ENCODE results near the gene B4GALT5.
A peak's percentile ranks its signal among the peaks of the same experiment; 100 is the strongest.

The B4GALT5 gene

GRCh38 chr20:49698477-49698876 is 15.2 kb downstream of the B4GALT5 start:
- DNase-seq (ENCODE audit: low spot score), result no peak
- Histone ChIP-seq H3K27ac (no peak overlapping the region), H3K4me3 (no peak overlapping the region)
- TF ChIP-seq CTCF (IDR thresholded peaks at IDR 0.05), result no peak

DNA sequence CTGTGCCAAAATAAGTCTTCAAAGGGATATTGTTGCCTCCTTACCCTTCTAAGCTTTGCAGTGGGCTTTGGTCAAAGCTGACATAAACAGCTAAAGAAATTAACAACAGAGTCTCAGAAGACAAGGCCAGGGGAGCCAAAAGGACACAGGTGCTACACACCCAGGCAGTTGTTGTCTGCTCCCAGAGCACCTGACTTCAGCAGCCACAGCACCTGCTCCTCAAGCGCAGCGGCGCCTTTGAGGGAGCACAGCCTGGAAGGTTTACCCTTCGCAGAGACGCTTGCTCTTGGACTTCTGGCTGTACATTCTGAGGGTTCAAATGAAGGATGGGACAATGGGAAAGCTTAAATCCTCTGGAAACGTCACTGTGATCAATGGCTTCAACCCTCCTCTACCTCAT is 16.6 kb downstream of the B4GALT5 start:
- peak; percentile 35 for DNase-seq (ENCODE audit: low spot score)
- no peak for TF ChIP-seq CTCF (IDR thresholded peaks at IDR 0.05)
- Histone ChIP-seq H3K27ac (no peak overlapping the region), H3K4me3 (no peak overlapping the region)

DNA sequence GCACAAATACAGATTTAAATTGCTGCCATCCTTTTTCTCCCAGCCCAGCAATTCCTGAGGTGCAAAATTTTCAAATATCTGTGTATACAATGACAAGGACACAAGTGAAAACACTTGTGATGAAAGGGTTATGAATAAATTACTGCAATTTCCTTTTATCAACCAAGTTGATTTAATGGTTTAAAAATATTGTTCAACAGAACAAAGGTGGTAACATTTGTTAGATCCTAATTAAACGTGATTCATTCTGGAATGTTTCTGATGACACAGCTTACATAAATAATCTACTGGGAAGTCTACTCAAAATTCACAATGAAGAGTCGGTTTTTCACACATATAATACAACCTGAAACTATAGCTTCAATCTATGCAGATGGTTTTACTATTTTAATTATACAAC is 17.1 kb downstream of the B4GALT5 start:
- H3K27ac ChIP-seq, result no peak overlapping the region
- TF ChIP-seq CTCF (IDR thresholded peaks at IDR 0.05), result no peak
- no peak overlapping the region for H3K4me3 ChIP-seq
- DNase-seq (ENCODE audit: low spot score), result no peak

DNA sequence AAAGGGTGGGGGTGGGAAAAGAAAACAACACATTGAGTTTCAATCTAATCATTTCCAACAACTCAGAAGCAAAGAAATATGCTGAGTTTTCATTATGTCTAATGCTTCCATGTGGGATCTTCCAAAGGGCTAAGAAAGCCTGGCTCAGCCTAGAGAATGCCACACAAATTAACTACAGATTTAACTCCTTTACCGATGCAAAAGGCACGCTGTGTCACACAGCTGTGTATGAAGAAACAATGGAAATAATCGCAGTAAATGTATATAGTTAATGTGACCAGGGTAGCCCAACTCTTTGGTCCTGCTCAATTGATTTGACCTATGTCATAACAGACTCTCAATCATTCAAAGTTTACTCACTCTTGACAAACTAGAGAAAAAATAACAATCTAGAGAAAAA is 17.8 kb downstream of the B4GALT5 start:
- Histone ChIP-seq H3K27ac (no peak overlapping the region), H3K4me3 (no peak overlapping the region)
- no peak for TF ChIP-seq CTCF (IDR thresholded peaks at IDR 0.05)
- DNase-seq (ENCODE audit: low spot score), result no peak

- Histone ChIP-seq H3K27ac (no peak overlapping the region), H3K4me3 (no peak overlapping the region)
- no peak for TF ChIP-seq CTCF (IDR thresholded peaks at IDR 0.05)
- peak; percentile 22 for DNase-seq (ENCODE audit: low spot score)
Observed at GRCh38 chr20:49694450-49695071, 19.1 kb downstream of the B4GALT5 start.

- Histone ChIP-seq H3K4me3 (no peak overlapping the region), H3K27ac (no peak overlapping the region)
- TF ChIP-seq CTCF (IDR thresholded peaks at IDR 0.05), result no peak
- no peak for DNase-seq (ENCODE audit: low spot score)
Observed at GRCh38 chr20:49693435-49694171, 20.1 kb downstream of the B4GALT5 start.

- DNase-seq (ENCODE audit: low spot score), result no peak
- Histone ChIP-seq H3K4me3 (no peak overlapping the region), H3K27ac (no peak overlapping the region)
- TF ChIP-seq CTCF (IDR thresholded peaks at IDR 0.05), result no peak
Observed at GRCh38 chr20:49692941-49693340, 20.7 kb downstream of the B4GALT5 start.

Data from coronary artery (tissue), 2 donors.